Naive thymus-derived CD4-positive, alpha-beta T cell (primary cell): Measurements from ENCODE around the gene TPBGL. TPM values are rescaled to one million over a fixed set of nuclear protein-coding genes. Genes with fewer than 3 reads are reported as not detected.

Experiments used
- ATAC-seq: fragments of 150-1000 bp; cut with Tn5 transposase; 2 replicates; pipeline ENCODE4 v1.10.0; 2021; ENCODE audit warnings: mild to moderate bottlenecking, moderate library complexity
- CTCF ChIA-PET: fragments of 350-600 bp; sonication (Branson Sonifier 250); formaldehyde crosslinking; loops from one replicate; lab custom pipeline; 2021; ENCODE audit warnings: antibody characterized with exemption; lab: Charles Lee
- POLR2A ChIA-PET: fragments of 350-600 bp; sonication (Branson Sonifier 250); formaldehyde crosslinking; loops from one replicate; lab custom pipeline; 2021; ENCODE audit warnings: antibody characterized with exemption, inconsistent platforms; lab: Charles Lee
- DNase-seq, 9 donors: peaks; one replicate each; pipeline versions ENCODE4 v3.0.0 to v3.0.0-alpha.2; 2020 to 2022; ENCODE audit warnings: mixed read lengths in 1 of 9
- H3K27ac ChIP-seq: one replicate; pipeline ENCODE4 v1.7.0; 2013; ENCODE audit warnings: mild to moderate bottlenecking, low read depth, low read length, moderate library complexity
- H3K27me3 ChIP-seq, 2 donors: one replicate each; pipeline ENCODE4 v1.7.0; 2013; ENCODE audit warnings: low read length in 2 of 2, mild to moderate bottlenecking in 2 of 2, moderate library complexity in 2 of 2; ENCODE audit not compliant: control insufficient read depth in 2 of 2, insufficient read depth in 2 of 2
- H3K36me3 ChIP-seq, 3 experiments: 1 replicate in 2 of 3; 2 replicates in 1 of 3; pipeline ENCODE4 v1.7.0; 2013; ENCODE audit warnings: low read length in 3 of 3, mild to moderate bottlenecking in 3 of 3, moderate library complexity in 1 of 3; ENCODE audit not compliant: insufficient read depth in 3 of 3, control insufficient read depth in 2 of 3
- H3K4me1 ChIP-seq, 2 donors: one replicate each; pipeline ENCODE4 v1.7.0; 2013; ENCODE audit warnings: low read length in 2 of 2, mild to moderate bottlenecking in 2 of 2, moderate library complexity in 1 of 2; ENCODE audit not compliant: control insufficient read depth in 2 of 2, insufficient read depth in 2 of 2
- H3K4me3 ChIP-seq: 2 replicates; pipeline ENCODE4 v1.7.0; 2013; ENCODE audit warnings: mild to moderate bottlenecking, low read length
- H3K9me3 ChIP-seq, 3 experiments: 1 replicate in 2 of 3; 2 replicates in 1 of 3; pipeline ENCODE4 v1.7.0; 2013; ENCODE audit warnings: low read length in 3 of 3; ENCODE audit not compliant: control insufficient read depth in 2 of 3
- H3K27ac Mint-ChIP-seq, 9 donors: one replicate each; pipeline ENCODE4 v1.8.0; 2020 to 2022; ENCODE audit warnings: mixed read lengths in 9 of 9, mild to moderate bottlenecking in 8 of 9, moderate library complexity in 5 of 9, inconsistent platforms in 2 of 9
- H3K27me3 Mint-ChIP-seq, 5 donors: one replicate each; pipeline ENCODE4 v1.8.0; 2021 to 2022; ENCODE audit warnings: mixed read lengths in 5 of 5, mild to moderate bottlenecking in 1 of 5
- H3K36me3 Mint-ChIP-seq, 5 donors: one replicate each; pipeline ENCODE4 v1.8.0; 2020 to 2022; ENCODE audit warnings: mixed read lengths in 5 of 5, mild to moderate bottlenecking in 3 of 5, inconsistent platforms in 1 of 5
- H3K4me1 Mint-ChIP-seq, 7 donors: one replicate each; pipeline ENCODE4 v1.8.0; 2020 to 2022; ENCODE audit warnings: mixed read lengths in 7 of 7, mild to moderate bottlenecking in 3 of 7, inconsistent platforms in 1 of 7
- H3K4me3 Mint-ChIP-seq, 10 donors: one replicate each; pipeline ENCODE4 v1.8.0; 2020 to 2022; ENCODE audit warnings: mild to moderate bottlenecking in 10 of 10, mixed read lengths in 10 of 10, moderate library complexity in 6 of 10, inconsistent platforms in 2 of 10
- H3K9me3 Mint-ChIP-seq, 11 donors: one replicate each; pipeline ENCODE4 v1.8.0; 2020 to 2022; ENCODE audit warnings: mixed read lengths in 11 of 11, mild to moderate bottlenecking in 4 of 11, inconsistent platforms in 1 of 11, moderate library complexity in 1 of 11
- intact Hi-C, 2 donors: fragments of 100-400 bp; cut with micrococcal nuclease; formaldehyde crosslinking; loops; one replicate each; pipeline ENCODE4 v1.15.1; 2023
- polyA plus RNA-seq, 2 donors: library from polyadenylated mRNA; unstranded; fragments of 300-500 nt; fragmentation: Illumina TruSeq; gene quantifications; one replicate each; pipeline ENCODE4 v1.2.3, GENCODE V29; 2021
- total RNA-seq, 6 experiments: library from RNA in 5 of 6; stranded (reverse) in 5 of 6; gene quantifications; 1 replicate in 5 of 6; 2 replicates in 1 of 6; pipeline ENCODE4 v1.2.3 and lab custom pipeline; 2021 to 2026

TPBGL gene
- total and polyA plus RNA-seq, 7 experiments from 2014 or later: 0.15 to 0.58 (median 0.31) TPM; not detected in 1

GRCh38 chr11:75196426-75196825 lies 44.1 kb upstream of the TPBGL start:
- Mint-ChIP-seq H3K36me3 (no peaks in the 10 kb centered on the region), H3K4me3 (no peak overlapping the region), H3K27me3 (peaks cover 0 to 12% (median 0%) of the 10 kb centered on the region in 5 donors), H3K27ac (no peak overlapping the region), H3K4me1 (no peaks in the 10 kb centered on the region), H3K9me3 (no peaks in the 10 kb centered on the region)
- intact Hi-C loops: no loop called here
- Histone ChIP-seq H3K36me3 (no peaks in the 10 kb centered on the region), H3K4me1 (no peaks in the 10 kb centered on the region), H3K9me3 (no peaks in the 10 kb centered on the region), H3K27ac (no peak overlapping the region), H3K27me3 (peaks cover 0 to 2% of the 10 kb centered on the region in 2 donors), H3K4me3 (no peak overlapping the region)
- ATAC-seq: no peak
- ChIA-PET POLR2A (no interaction called here), CTCF (interaction anchor here (3.5 kb wide), 1 partner anchor 7 kb away, joined by 12 read pairs; no protein-coding TSS in a partner anchor)
- DNase-seq: no peak

- POLR2A ChIA-PET: no interaction called here
- Mint-ChIP-seq H3K4me1 (no peaks in the 10 kb centered on the region), H3K36me3 (no peaks in the 10 kb centered on the region), H3K9me3 (no peaks in the 10 kb centered on the region), H3K27ac (no peak overlapping the region), H3K27me3 (peaks cover 0 to 10% (median 0%) of the 10 kb centered on the region in 5 donors), H3K4me3 (no peak overlapping the region)
- no peaks in the 10 kb centered on the region for H3K9me3 ChIP-seq
- no peak for ATAC-seq
- intact Hi-C loops: no loop called here
- H3K27ac ChIP-seq: no peak overlapping the region
- H3K4me1 ChIP-seq: no peaks in the 10 kb centered on the region
- H3K36me3 ChIP-seq: no peaks in the 10 kb centered on the region
- peaks cover 0 to 2% of the 10 kb centered on the region in 2 donors for H3K27me3 ChIP-seq
- CTCF ChIA-PET: no interaction called here
- no peak overlapping the region for H3K4me3 ChIP-seq
- no peak for DNase-seq
Observed at GRCh38 chr11:75197512-75198277, 42.9 kb upstream of the TPBGL start.

- no peaks in the 10 kb centered on the region for H3K36me3 Mint-ChIP-seq
- no peaks in the 10 kb centered on the region for H3K9me3 ChIP-seq
- ChIA-PET CTCF (no interaction called here), POLR2A (no interaction called here)
- H3K36me3 ChIP-seq: no peaks in the 10 kb centered on the region
- ATAC-seq (no peak), DNase-seq (no peak)
- H3K4me3 Mint-ChIP-seq: no peak overlapping the region
- no peak overlapping the region for H3K4me3 ChIP-seq
- no peak overlapping the region for H3K27ac Mint-ChIP-seq
- peaks cover 0 to 2% of the 10 kb centered on the region in 2 donors for H3K27me3 ChIP-seq
- no peaks in the 10 kb centered on the region for H3K9me3 Mint-ChIP-seq
- H3K4me1 Mint-ChIP-seq: no peaks in the 10 kb centered on the region
- H3K27ac ChIP-seq: no peak overlapping the region
- H3K27me3 Mint-ChIP-seq: peaks cover 0 to 10% (median 0%) of the 10 kb centered on the region in 5 donors
- no peaks in the 10 kb centered on the region for H3K4me1 ChIP-seq
- intact Hi-C loops: no loop called here
Observed at GRCh38 chr11:75198278-75198973, 42.1 kb upstream of the TPBGL start.

- H3K36me3 Mint-ChIP-seq: no peaks in the 10 kb centered on the region
- no peaks in the 10 kb centered on the region for H3K36me3 ChIP-seq
- no peaks in the 10 kb centered on the region for H3K9me3 ChIP-seq
- DNase-seq (no peak), ATAC-seq (no peak)
- CTCF ChIA-PET: interaction anchor here (1.5 kb wide), 1 partner anchor 58 kb away, joined by 4 read pairs; no protein-coding TSS in a partner anchor
- POLR2A ChIA-PET: no interaction called here
- H3K9me3 Mint-ChIP-seq: no peaks in the 10 kb centered on the region
- no peak overlapping the region for H3K27ac Mint-ChIP-seq
- no peak overlapping the region for H3K4me3 Mint-ChIP-seq
- intact Hi-C loops: no loop called here
- H3K27ac ChIP-seq: no peak overlapping the region
- peaks cover 0 to 2% of the 10 kb centered on the region in 2 donors for H3K27me3 ChIP-seq
- no peaks in the 10 kb centered on the region for H3K4me1 Mint-ChIP-seq
- H3K27me3 Mint-ChIP-seq: peaks cover 0 to 10% (median 0%) of the 10 kb centered on the region in 5 donors
- H3K4me1 ChIP-seq: no peaks in the 10 kb centered on the region
- no peak overlapping the region for H3K4me3 ChIP-seq
Observed at GRCh38 chr11:75199412-75199955, 41.1 kb upstream of the TPBGL start.

GRCh38 chr11:75200051-75200450 lies 40.5 kb upstream of the TPBGL start:
- no peak overlapping the region for H3K4me3 ChIP-seq
- Mint-ChIP-seq H3K4me3 (no peak overlapping the region), H3K36me3 (no peaks in the 10 kb centered on the region), H3K9me3 (no peaks in the 10 kb centered on the region), H3K4me1 (peaks cover 0 to 2% (median 0%) of the 10 kb centered on the region in 7 donors), H3K27me3 (peaks cover 0 to 10% (median 0%) of the 10 kb centered on the region in 5 donors), H3K27ac (peak overlapping the region in 1 of 9 donors; percentile 43)
- POLR2A ChIA-PET: no interaction called here
- no peaks in the 10 kb centered on the region for H3K4me1 ChIP-seq
- intact Hi-C loops: no loop called here
- H3K27ac ChIP-seq: no peak overlapping the region
- no peaks in the 10 kb centered on the region for H3K36me3 ChIP-seq
- peaks cover 0 to 2% of the 10 kb centered on the region in 2 donors for H3K27me3 ChIP-seq
- CTCF ChIA-PET: interaction anchor here (0.8 to 1.5 kb wide), 2 partner anchors 59 to 60 kb away, joined by 3 to 4 read pairs; no protein-coding TSS in a partner anchor
- ATAC-seq: no peak
- no peak for DNase-seq
- H3K9me3 ChIP-seq: no peaks in the 10 kb centered on the region

GRCh38 chr11:75200531-75200930 lies 40.0 kb upstream of the TPBGL start:
- no peaks in the 10 kb centered on the region for H3K9me3 ChIP-seq
- Mint-ChIP-seq H3K27me3 (peaks cover 0 to 10% (median 0%) of the 10 kb centered on the region in 5 donors), H3K36me3 (no peaks in the 10 kb centered on the region), H3K4me3 (no peak overlapping the region), H3K9me3 (no peaks in the 10 kb centered on the region), H3K27ac (no peak overlapping the region), H3K4me1 (peaks cover 0 to 2% (median 0%) of the 10 kb centered on the region in 7 donors)
- H3K4me3 ChIP-seq: no peak overlapping the region
- ATAC-seq (no peak), DNase-seq (no peak)
- ChIA-PET POLR2A (no interaction called here), CTCF (interaction anchor here (0.8 to 1.5 kb wide), 2 partner anchors 59 to 61 kb away, joined by 3 to 4 read pairs; no protein-coding TSS in a partner anchor)
- intact Hi-C loops: no loop called here
- H3K4me1 ChIP-seq: no peaks in the 10 kb centered on the region
- H3K27me3 ChIP-seq: peaks cover 0 to 2% of the 10 kb centered on the region in 2 donors
- no peak overlapping the region for H3K27ac ChIP-seq
- no peaks in the 10 kb centered on the region for H3K36me3 ChIP-seq
